Activated CD8-positive, alpha-beta T cell treated with anti-CD3 and anti-CD28 coated beads, Interleukin-2, amount 10 ng/mL, durations not matched to agents 7 days and 5 days (primary cell): ENCODE measurements around the gene PIGH. TPM values are rescaled to one million over a fixed set of nuclear protein-coding genes. Genes with fewer than 3 reads are reported as not detected.

Experiments used
- ATAC-seq: fragments of 150-1000 bp; cut with Tn5 transposase; one replicate; pipeline ENCODE4 v1.10.0; 2021; ENCODE audit warnings: moderate library complexity
- CTCF ChIA-PET: fragments of 350-600 bp; sonication (Branson Sonifier 250); formaldehyde crosslinking; loops from one replicate; lab custom pipeline; 2021; ENCODE audit warnings: antibody characterized with exemption; lab: Charles Lee
- POLR2A ChIA-PET: fragments of 350-600 bp; sonication (Branson Sonifier 250); formaldehyde crosslinking; loops from one replicate; lab custom pipeline; 2021; ENCODE audit warnings: antibody characterized with exemption; lab: Charles Lee
- DNase-seq: peaks from one replicate; pipeline ENCODE4 v3.0.0-alpha.2; 2020
- H3K27ac Mint-ChIP-seq: one replicate; pipeline ENCODE4 v1.8.0; 2021; ENCODE audit warnings: mild to moderate bottlenecking, mixed read lengths
- H3K27me3 Mint-ChIP-seq: one replicate; pipeline ENCODE4 v1.8.0; 2021; ENCODE audit warnings: low read depth, mixed read lengths
- H3K36me3 Mint-ChIP-seq: one replicate; pipeline ENCODE4 v1.8.0; 2021; ENCODE audit warnings: low read depth, mixed read lengths
- H3K4me1 Mint-ChIP-seq: one replicate; pipeline ENCODE4 v1.8.0; 2021; ENCODE audit warnings: low read depth, mixed read lengths
- H3K4me3 Mint-ChIP-seq: one replicate; pipeline ENCODE4 v1.8.0; 2021; ENCODE audit warnings: mild to moderate bottlenecking, mixed read lengths
- H3K9me3 Mint-ChIP-seq: one replicate; pipeline ENCODE4 v1.8.0; 2022; ENCODE audit warnings: mixed read lengths; ENCODE audit not compliant: insufficient read depth
- total RNA-seq, 2 experiments: library from RNA; stranded (reverse); gene quantifications; one replicate each; pipeline ENCODE4 v1.2.3, GENCODE V29; 2021

PIGH gene
- total RNA-seq, 2 experiments from 2014 or later: 14.8 to 17.5 TPM

DNA sequence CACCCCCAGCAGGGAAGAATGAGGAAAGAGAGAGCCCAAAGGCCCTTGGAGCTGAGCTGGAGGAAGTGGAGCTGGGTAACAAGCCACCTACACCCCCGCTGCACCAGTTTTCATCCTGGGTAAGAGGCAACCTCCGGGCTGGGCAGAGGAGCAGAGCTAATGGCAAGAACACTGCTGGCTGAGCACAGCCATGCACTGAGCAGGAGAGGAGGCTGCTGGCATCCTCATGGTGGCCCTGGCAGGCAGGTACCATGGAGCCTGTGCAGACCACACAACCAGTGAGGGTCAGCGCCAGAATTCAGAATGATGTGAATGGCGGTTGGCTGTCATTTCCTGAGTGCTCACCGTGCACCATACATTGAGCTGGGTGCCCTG, 37.3 kb downstream of the PIGH start:
- Mint-ChIP-seq H3K36me3 (no peaks in the 10 kb centered on the region), H3K9me3 (no peaks in the 10 kb centered on the region)

DNA sequence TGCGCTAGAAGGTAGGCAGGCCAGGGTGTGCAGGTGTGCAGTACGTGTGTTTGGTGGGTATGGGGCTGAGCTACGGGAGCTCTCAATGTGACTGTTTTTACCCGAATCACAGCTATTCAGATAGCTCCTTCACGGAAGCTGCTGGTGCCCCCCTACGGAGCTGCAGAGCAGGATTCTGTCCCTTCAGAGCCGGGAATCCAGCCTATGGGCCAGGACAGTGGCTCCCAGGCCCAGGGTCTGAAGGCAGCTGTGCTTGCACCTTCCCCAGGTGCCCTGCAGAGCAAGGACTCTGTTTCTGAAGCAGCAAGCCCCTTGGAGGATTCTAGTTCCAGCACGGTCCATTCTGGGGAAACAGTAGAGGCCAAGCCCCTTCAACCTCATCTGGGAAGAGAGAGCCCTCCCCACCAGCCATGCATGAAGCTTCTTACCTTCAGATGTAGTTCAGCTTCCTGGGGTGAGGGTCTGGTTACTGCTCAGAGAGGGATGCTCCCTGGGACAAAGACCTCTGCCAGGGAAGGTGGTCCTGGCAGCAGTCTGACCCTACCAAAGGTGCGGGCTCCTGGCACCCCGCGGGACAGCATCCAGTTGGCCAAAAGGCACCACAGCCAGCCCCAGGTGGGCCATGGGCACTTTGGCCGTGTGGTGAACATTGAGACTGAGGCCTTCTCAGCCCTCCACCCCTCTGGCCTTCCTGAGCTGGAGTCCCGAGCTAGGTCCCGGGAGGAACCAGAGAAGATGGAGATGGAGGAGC, 37.9 kb downstream of the PIGH start:
- DNase-seq (no peak), ATAC-seq (no peak)
- no peak overlapping the region for H3K4me3 Mint-ChIP-seq
- ChIA-PET CTCF (interaction anchor here (1.0 to 2.6 kb wide), 2 partner anchors 9 to 142 kb away, joined by 3 to 16 read pairs; no protein-coding TSS in a partner anchor), POLR2A (interaction anchor here (0.6 kb wide), 1 partner anchor 562 kb away, joined by 3 read pairs; no protein-coding TSS in a partner anchor)
- H3K36me3 Mint-ChIP-seq: no peaks in the 10 kb centered on the region
- H3K9me3 Mint-ChIP-seq: no peaks in the 10 kb centered on the region
- H3K27me3 Mint-ChIP-seq: peaks cover 5% of the 10 kb centered on the region
- peaks cover 5% of the 10 kb centered on the region for H3K4me1 Mint-ChIP-seq
- H3K27ac Mint-ChIP-seq: no peak overlapping the region

More for the DNA sequence above, 37.3 kb downstream of the PIGH start:
- ChIA-PET CTCF (interaction anchor here (2.6 kb wide), 1 partner anchor 8 kb away, joined by 16 read pairs; no protein-coding TSS in a partner anchor), POLR2A (no interaction called here)
- no peak for DNase-seq
- no peak for ATAC-seq
- H3K4me3 Mint-ChIP-seq: no peak overlapping the region
- H3K27ac Mint-ChIP-seq: no peak overlapping the region
- peaks cover 5% of the 10 kb centered on the region for H3K27me3 Mint-ChIP-seq
- H3K4me1 Mint-ChIP-seq: peaks cover 10% of the 10 kb centered on the region

- no peak overlapping the region for H3K27ac Mint-ChIP-seq
- H3K4me3 Mint-ChIP-seq: no peak overlapping the region
- ChIA-PET POLR2A (no interaction called here), CTCF (interaction anchor here (1.3 to 1.4 kb wide), 2 partner anchors 12 to 145 kb away, joined by 3 read pairs; no protein-coding TSS in a partner anchor)
- H3K27me3 Mint-ChIP-seq: peaks cover 5% of the 10 kb centered on the region
- H3K36me3 Mint-ChIP-seq: no peaks in the 10 kb centered on the region
- H3K4me1 Mint-ChIP-seq: peaks cover 2% of the 10 kb centered on the region
- ATAC-seq: no peak
- no peak for DNase-seq
- no peaks in the 10 kb centered on the region for H3K9me3 Mint-ChIP-seq
Measured at GRCh38 chr14:67559639-67560038, 40.4 kb downstream of the PIGH start.

GRCh38 chr14:67557656-67558055, 42.4 kb downstream of the PIGH start:
- Mint-ChIP-seq H3K4me3 (no peak overlapping the region), H3K9me3 (no peaks in the 10 kb centered on the region), H3K36me3 (no peaks in the 10 kb centered on the region), H3K4me1 (peaks cover 2% of the 10 kb centered on the region), H3K27ac (no peak overlapping the region), H3K27me3 (peaks cover 8% of the 10 kb centered on the region)
- POLR2A ChIA-PET: interaction anchor here (0.6 kb wide), 1 partner anchor 162 kb away, joined by 3 read pairs; no protein-coding TSS in a partner anchor
- no peak for DNase-seq
- CTCF ChIA-PET: interaction anchor here (1.2 to 4.3 kb wide), 5 partner anchors 13 to 130 kb away, joined by 4 to 25 read pairs (median 5); partner anchors contain the start of gene PLEKHH1
- ATAC-seq: no peak

- CTCF ChIA-PET: interaction anchor here (1.2 to 4.3 kb wide), 5 partner anchors 14 to 130 kb away, joined by 4 to 25 read pairs (median 5); partner anchors contain the start of gene PLEKHH1
- POLR2A ChIA-PET: no interaction called here
- Mint-ChIP-seq H3K4me1 (peaks cover 2% of the 10 kb centered on the region), H3K27ac (no peak overlapping the region), H3K4me3 (no peak overlapping the region), H3K36me3 (no peaks in the 10 kb centered on the region), H3K9me3 (no peaks in the 10 kb centered on the region), H3K27me3 (peaks cover 8% of the 10 kb centered on the region)
- ATAC-seq: no peak
- DNase-seq: no peak
Measured at GRCh38 chr14:67557118-67557517, 43.0 kb downstream of the PIGH start.

- Mint-ChIP-seq H3K4me1 (peaks cover 2% of the 10 kb centered on the region), H3K36me3 (no peaks in the 10 kb centered on the region), H3K4me3 (no peak overlapping the region), H3K9me3 (no peaks in the 10 kb centered on the region), H3K27me3 (peaks cover 8% of the 10 kb centered on the region), H3K27ac (no peak overlapping the region)
- POLR2A ChIA-PET: no interaction called here
- no peak for DNase-seq
- CTCF ChIA-PET: interaction anchor here (1.2 to 4.3 kb wide), 4 partner anchors 14 to 129 kb away, joined by 4 to 25 read pairs (median 13); partner anchors contain the start of gene PLEKHH1
- ATAC-seq: no peak
Measured at GRCh38 chr14:67556671-67557070, 43.4 kb downstream of the PIGH start.

- ChIA-PET CTCF (interaction anchor here (0.9 to 4.3 kb wide), 3 partner anchors 14 to 128 kb away, joined by 4 to 25 read pairs (median 22); no protein-coding TSS in a partner anchor), POLR2A (interaction anchor here (0.6 kb wide), 1 partner anchor 753 kb away, joined by 4 read pairs; no protein-coding TSS in a partner anchor)
- ATAC-seq: no peak
- Mint-ChIP-seq H3K27me3 (peaks cover 10% of the 10 kb centered on the region), H3K27ac (no peak overlapping the region), H3K36me3 (no peaks in the 10 kb centered on the region), H3K9me3 (no peaks in the 10 kb centered on the region), H3K4me3 (no peak overlapping the region), H3K4me1 (peaks cover 2% of the 10 kb centered on the region)
- DNase-seq: no peak
Measured at GRCh38 chr14:67555518-67556090, 44.5 kb downstream of the PIGH start.

DNA sequence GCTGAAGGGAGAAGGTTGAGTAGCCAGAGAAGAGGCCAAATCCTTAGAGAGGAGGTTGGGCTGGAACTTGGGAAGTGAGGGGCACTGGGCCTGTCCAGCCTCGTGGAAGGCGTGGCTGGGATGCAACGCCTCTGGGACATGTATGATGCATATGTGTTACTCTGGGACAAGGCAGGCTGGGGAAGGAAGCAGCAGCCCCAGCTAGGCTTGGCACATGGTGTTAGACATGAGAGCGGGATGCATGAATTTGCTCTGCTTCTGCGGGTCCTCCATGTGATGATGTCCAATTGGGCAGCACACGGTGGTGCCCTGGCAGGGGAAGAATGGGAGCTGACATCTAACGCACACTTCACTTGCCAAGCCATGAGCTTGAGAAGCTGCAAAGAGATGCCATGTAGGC, 45.7 kb downstream of the PIGH start:
- ATAC-seq (no peak), DNase-seq (no peak)
- Mint-ChIP-seq H3K36me3 (no peaks in the 10 kb centered on the region), H3K4me3 (no peak overlapping the region), H3K4me1 (peaks cover 2% of the 10 kb centered on the region), H3K27ac (no peak overlapping the region), H3K27me3 (peaks cover 11% of the 10 kb centered on the region), H3K9me3 (no peaks in the 10 kb centered on the region)
- CTCF ChIA-PET: interaction anchor here (1.0 to 4.3 kb wide), 3 partner anchors 17 to 127 kb away, joined by 3 to 25 read pairs (median 8); no protein-coding TSS in a partner anchor
- POLR2A ChIA-PET: no interaction called here

DNA sequence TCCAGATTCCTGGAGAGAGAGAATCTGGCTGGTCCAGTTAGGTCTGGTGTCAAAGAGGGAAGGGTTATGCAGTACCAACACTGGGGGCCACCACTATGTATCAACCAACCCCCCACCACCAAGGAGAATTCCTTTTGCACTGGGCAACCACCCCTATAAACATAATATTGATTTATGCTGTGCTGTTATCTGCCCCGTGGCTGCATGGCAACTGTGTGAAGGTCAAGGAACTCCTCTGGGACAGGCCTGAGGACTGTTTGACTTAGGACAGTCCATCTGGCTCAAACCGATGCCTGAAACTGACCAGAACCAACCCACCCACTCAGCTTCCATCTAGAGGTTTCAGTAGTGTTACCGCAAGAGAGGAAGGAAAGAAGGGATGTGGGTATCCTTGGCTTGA, 46.5 kb downstream of the PIGH start:
- Mint-ChIP-seq H3K4me1 (peaks cover 2% of the 10 kb centered on the region), H3K9me3 (no peaks in the 10 kb centered on the region), H3K27me3 (peaks cover 13% of the 10 kb centered on the region), H3K4me3 (no peak overlapping the region), H3K27ac (no peak overlapping the region), H3K36me3 (no peaks in the 10 kb centered on the region)
- ChIA-PET POLR2A (no interaction called here), CTCF (interaction anchor here (1.0 to 1.4 kb wide), 3 partner anchors 18 to 27 kb away, joined by 3 to 8 read pairs (median 4); no protein-coding TSS in a partner anchor)
- no peak for ATAC-seq
- no peak for DNase-seq

- CTCF ChIA-PET: interaction anchor here (1.1 to 1.6 kb wide), 3 partner anchors 20 to 25 kb away, joined by 3 to 7 read pairs (median 3); no protein-coding TSS in a partner anchor
- DNase-seq: no peak
- Mint-ChIP-seq H3K36me3 (no peaks in the 10 kb centered on the region), H3K27me3 (peaks cover 9% of the 10 kb centered on the region), H3K9me3 (no peaks in the 10 kb centered on the region), H3K27ac (no peak overlapping the region), H3K4me3 (no peak overlapping the region), H3K4me1 (peaks cover under 1% of the 10 kb centered on the region)
- no peak for ATAC-seq
- POLR2A ChIA-PET: no interaction called here
Measured at GRCh38 chr14:67551940-67552339, 48.1 kb downstream of the PIGH start.

GRCh38 chr14:67551123-67551522, 48.9 kb downstream of the PIGH start:
- no peak for DNase-seq
- Mint-ChIP-seq H3K4me1 (no peaks in the 10 kb centered on the region), H3K9me3 (no peaks in the 10 kb centered on the region), H3K4me3 (no peak overlapping the region), H3K27ac (no peak overlapping the region), H3K36me3 (no peaks in the 10 kb centered on the region), H3K27me3 (peaks cover 10% of the 10 kb centered on the region)
- ChIA-PET POLR2A (no interaction called here), CTCF (interaction anchor here (0.8 to 2.5 kb wide), 4 partner anchors 20 to 124 kb away, joined by 3 to 9 read pairs (median 5); no protein-coding TSS in a partner anchor)
- no peak for ATAC-seq
